ENCODE measurements around the gene DBR1.

Gene DBR1

DNA sequence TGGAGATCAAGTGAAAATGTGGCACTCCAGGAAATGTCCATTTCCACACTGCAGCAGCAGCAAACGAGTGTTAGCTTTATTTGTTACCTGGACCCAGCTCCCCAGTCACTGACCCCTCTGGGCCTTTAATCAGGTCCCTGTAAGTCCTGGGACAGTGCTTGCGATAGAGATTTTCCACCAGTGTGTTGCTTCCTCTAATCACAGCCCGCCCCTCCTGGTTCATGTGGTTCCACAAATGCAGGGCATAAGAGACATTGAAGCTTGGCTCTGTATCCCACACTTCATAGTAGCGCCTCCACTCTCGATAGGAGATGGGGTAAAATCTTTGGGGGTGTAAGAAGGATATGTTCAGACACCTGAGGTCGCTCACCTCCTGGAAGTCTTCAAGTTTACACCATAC lies 50.5 kb downstream of the DBR1 start:
- Histone ChIP-seq H3K4me1 (ENCODE audit: control insufficient read depth, insufficient read depth, low read length) (no peaks in the 10 kb centered on the region), H3K9me3 (ENCODE audit: control insufficient read depth, insufficient read depth, low read depth, low read length) (no peaks in the 10 kb centered on the region), H3K4me3 (ENCODE audit: low read depth, low read length) (no peak overlapping the region), H3K36me3 (ENCODE audit: control insufficient read depth in 2 of 2, insufficient read depth in 1 of 2, low read length in 2 of 2) (no peaks in the 10 kb centered on the region), H3K27ac (ENCODE audit: extremely low read depth, low read depth, low read length) (no peak overlapping the region)
- POLR2A ChIA-PET = interaction anchor here (1.5 kb wide), 1 partner anchor 8 kb away, joined by 4 read pairs; the partner anchor contains the start of gene DZIP1L
- no peak for TF ChIP-seq ZNF514 (tag by site-specific recombination; IDR thresholded peaks at IDR 0.05)
- no peak for TF ChIP-seq KLF16 (tag by site-specific recombination; IDR thresholded peaks at IDR 0.05)
- TF ChIP-seq ZNF292 (tag by site-specific recombination; IDR thresholded peaks at IDR 0.05; ENCODE audit: borderline replicate concordance, low read depth) = no peak
- TF ChIP-seq PRDM4 (tag by site-specific recombination; IDR thresholded peaks at IDR 0.05) = no peak
- TF ChIP-seq, protein P1, sequence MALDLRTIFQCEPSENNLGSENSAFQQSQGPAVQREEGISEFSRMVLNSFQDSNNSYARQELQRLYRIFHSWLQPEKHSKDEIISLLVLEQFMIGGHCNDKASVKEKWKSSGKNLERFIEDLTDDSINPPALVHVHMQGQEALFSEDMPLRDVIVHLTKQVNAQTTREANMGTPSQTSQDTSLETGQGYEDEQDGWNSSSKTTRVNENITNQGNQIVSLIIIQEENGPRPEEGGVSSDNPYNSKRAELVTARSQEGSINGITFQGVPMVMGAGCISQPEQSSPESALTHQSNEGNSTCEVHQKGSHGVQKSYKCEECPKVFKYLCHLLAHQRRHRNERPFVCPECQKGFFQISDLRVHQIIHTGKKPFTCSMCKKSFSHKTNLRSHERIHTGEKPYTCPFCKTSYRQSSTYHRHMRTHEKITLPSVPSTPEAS (tag by site-specific recombination; IDR thresholded peaks at IDR 0.05) = no peak
- no peak for TF ChIP-seq SP2 (tag by site-specific recombination; IDR thresholded peaks at IDR 0.05)
- TF ChIP-seq CTCF (tag by site-specific recombination; IDR thresholded peaks at IDR 0.05) = no peak
- TF ChIP-seq ZFP69B (tag by site-specific recombination; IDR thresholded peaks at IDR 0.05) = no peak
- no peak for TF ChIP-seq ZNF626 (tag by site-specific recombination; IDR thresholded peaks at IDR 0.05)
- TF ChIP-seq, protein P2, sequence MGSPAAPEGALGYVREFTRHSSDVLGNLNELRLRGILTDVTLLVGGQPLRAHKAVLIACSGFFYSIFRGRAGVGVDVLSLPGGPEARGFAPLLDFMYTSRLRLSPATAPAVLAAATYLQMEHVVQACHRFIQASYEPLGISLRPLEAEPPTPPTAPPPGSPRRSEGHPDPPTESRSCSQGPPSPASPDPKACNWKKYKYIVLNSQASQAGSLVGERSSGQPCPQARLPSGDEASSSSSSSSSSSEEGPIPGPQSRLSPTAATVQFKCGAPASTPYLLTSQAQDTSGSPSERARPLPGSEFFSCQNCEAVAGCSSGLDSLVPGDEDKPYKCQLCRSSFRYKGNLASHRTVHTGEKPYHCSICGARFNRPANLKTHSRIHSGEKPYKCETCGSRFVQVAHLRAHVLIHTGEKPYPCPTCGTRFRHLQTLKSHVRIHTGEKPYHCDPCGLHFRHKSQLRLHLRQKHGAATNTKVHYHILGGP (tag by site-specific recombination; IDR thresholded peaks at IDR 0.05) = no peak
- TF ChIP-seq ZNF274 (IDR thresholded peaks at IDR 0.05; ENCODE audit: low read length) = no peak
- TF ChIP-seq ZNF274 (tag by site-specific recombination; IDR thresholded peaks at IDR 0.05; ENCODE audit: borderline replicate concordance) = no peak
- TF ChIP-seq ZNF202 (tag by site-specific recombination; IDR thresholded peaks at IDR 0.05; ENCODE audit: borderline replicate concordance) = no peak
- TF ChIP-seq, protein P3, sequence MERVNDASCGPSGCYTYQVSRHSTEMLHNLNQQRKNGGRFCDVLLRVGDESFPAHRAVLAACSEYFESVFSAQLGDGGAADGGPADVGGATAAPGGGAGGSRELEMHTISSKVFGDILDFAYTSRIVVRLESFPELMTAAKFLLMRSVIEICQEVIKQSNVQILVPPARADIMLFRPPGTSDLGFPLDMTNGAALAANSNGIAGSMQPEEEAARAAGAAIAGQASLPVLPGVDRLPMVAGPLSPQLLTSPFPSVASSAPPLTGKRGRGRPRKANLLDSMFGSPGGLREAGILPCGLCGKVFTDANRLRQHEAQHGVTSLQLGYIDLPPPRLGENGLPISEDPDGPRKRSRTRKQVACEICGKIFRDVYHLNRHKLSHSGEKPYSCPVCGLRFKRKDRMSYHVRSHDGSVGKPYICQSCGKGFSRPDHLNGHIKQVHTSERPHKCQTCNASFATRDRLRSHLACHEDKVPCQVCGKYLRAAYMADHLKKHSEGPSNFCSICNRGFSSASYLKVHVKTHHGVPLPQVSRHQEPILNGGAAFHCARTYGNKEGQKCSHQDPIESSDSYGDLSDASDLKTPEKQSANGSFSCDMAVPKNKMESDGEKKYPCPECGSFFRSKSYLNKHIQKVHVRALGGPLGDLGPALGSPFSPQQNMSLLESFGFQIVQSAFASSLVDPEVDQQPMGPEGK (tag by site-specific recombination; IDR thresholded peaks at IDR 0.05) = no peak
- CTCF ChIA-PET = no interaction called here

DNA sequence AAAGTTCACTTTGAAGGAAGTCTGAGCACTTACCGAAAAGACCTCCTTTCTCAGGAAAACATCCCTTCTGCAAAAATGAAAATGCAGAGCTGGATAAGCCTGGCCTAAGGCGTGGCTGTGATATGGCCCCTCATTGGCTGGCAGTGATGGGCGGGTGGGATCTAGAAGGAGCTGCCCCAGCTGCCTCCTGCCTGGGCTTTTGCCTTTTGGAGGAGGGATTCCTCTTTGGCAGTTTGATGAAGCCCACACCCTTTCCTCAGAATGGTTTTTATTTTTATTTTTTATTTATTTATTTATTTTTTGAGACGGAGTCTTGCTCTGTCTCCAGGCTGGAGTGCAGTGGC lies 55.3 kb downstream of the DBR1 start:
- H3K4me1 ChIP-seq (ENCODE audit: control insufficient read depth, insufficient read depth, low read length) = no peaks in the 10 kb centered on the region
- ChIA-PET POLR2A (interaction anchor here (0.6 kb wide), 1 partner anchor 145 kb away, joined by 4 read pairs; no protein-coding TSS in a partner anchor), CTCF (interaction anchor here (0.6 to 3.0 kb wide), 16 partner anchors 17 to 412 kb away, joined by 3 to 63 read pairs (median 4); no protein-coding TSS in a partner anchor)
- H3K4me3 ChIP-seq (ENCODE audit: low read depth, low read length) = no peak overlapping the region
- no peak overlapping the region for H3K27ac ChIP-seq (ENCODE audit: extremely low read depth, low read depth, low read length)
- H3K9me3 ChIP-seq (ENCODE audit: control insufficient read depth, insufficient read depth, low read depth, low read length) = no peaks in the 10 kb centered on the region
- H3K36me3 ChIP-seq (ENCODE audit: control insufficient read depth in 2 of 2, insufficient read depth in 1 of 2, low read length in 2 of 2) = no peaks in the 10 kb centered on the region
- TF ChIP-seq ZNF335 (tag by site-specific recombination; conservative IDR thresholded peaks at IDR 0.05) = 0 out of 2 replicates have a peak, but pooled peaks have one; percentile 32
- no peak for TF ChIP-seq ZNF394 (tag by site-specific recombination; IDR thresholded peaks at IDR 0.05; ENCODE audit: borderline replicate concordance)

All from HEK293 (cell line).